Adrenal gland (tissue), 12 donors: ENCODE measurements around the gene MRGPRG. TPM values are rescaled to one million over a fixed set of nuclear protein-coding genes. Genes with fewer than 3 reads are reported as not detected.

Source experiments
- DNase-seq, 7 donors: peaks; one replicate each; pipeline ENCODE4 v3.0.0-alpha.2; 2019 to 2020
- H3K27ac ChIP-seq, 5 donors: fragments of 200-600 bp; sonication (generic) in 4 of 5; 1 replicate in 3 of 5; 2 replicates in 2 of 5; pipeline versions ENCODE4 v1.5.1 to v1.8.0; 2016 to 2020; ENCODE audit warnings: mild to moderate bottlenecking in 1 of 5
- H3K27me3 ChIP-seq: fragments of 200-600 bp; 2 replicates; pipeline ENCODE4 v1.8.0; 2021
- H3K36me3 ChIP-seq, 2 donors: fragments of 200-600 bp; replicated peaks in 1 of 2; 1 replicate in 1 of 2; 2 replicates in 1 of 2; pipeline versions ENCODE4 v1.5.1 to v1.8.0; 2018 to 2022
- H3K4me1 ChIP-seq, 2 donors: fragments of 200-600 bp; replicated peaks in 1 of 2; 1 replicate in 1 of 2; 2 replicates in 1 of 2; pipeline versions ENCODE4 v1.5.1 to v1.8.0; 2018 to 2021
- H3K4me3 ChIP-seq, 4 donors: fragments of 200-600 bp; sonication (generic) in 3 of 4; one replicate each; pipeline ENCODE4 v1.5.1; 2016 to 2018
- H3K9me3 ChIP-seq, 3 donors: fragments of 200-600 bp; sonication (generic) in 1 of 3; replicated peaks in 1 of 3; 1 replicate in 2 of 3; 2 replicates in 1 of 3; pipeline versions ENCODE4 v1.5.1 to v1.8.0; 2016 to 2021
- CTCF ChIP-seq, 6 experiments: fragments of 450-650 bp in 4 of 6; fragments of 200-600 bp in 2 of 6; sonication (generic) in 1 of 6; IDR thresholded peaks; 1 replicate in 5 of 6; 2 replicates in 1 of 6; pipeline versions ENCODE4 v1.5.1 to v1.8.0; 2016 to 2021; ENCODE audit warnings: antibody characterized with exemption in 6 of 6, mild to moderate bottlenecking in 2 of 6, moderate library complexity in 1 of 6
- POLR2A ChIP-seq, 2 donors: fragments of 450-650 bp; IDR thresholded peaks; one replicate each; pipeline ENCODE4 v1.6.1; 2017; ENCODE audit warnings: antibody characterized with exemption in 2 of 2, mild to moderate bottlenecking in 2 of 2, moderate library complexity in 1 of 2
- WGBS, 4 donors: extraction: QIAGEN DNeasy Blood & Tissue Kit in 2 of 4; methylation state at CpG; one replicate each; pipeline versions ENCODE4 v1.1.5 to v1.1.7; 2013 to 2017; 5-methylcytosine and 5-hydroxymethylcytosine counted together
- intact Hi-C, 2 donors: fragments of 100-400 bp; cut with DNase I; formaldehyde crosslinking; loops; one replicate each; pipeline versions ENCODE4 v1.14.1 to v1.15.0; 2022 to 2023
- polyA plus RNA-seq, 3 donors: library from polyadenylated mRNA; stranded (reverse); fragments of 200-250 nt in 2 of 3; fragments of 350-450 nt in 1 of 3; fragmentation: Illumina TruSeq in 1 of 3; extraction: RNeasy Lipid Tissue Mini Kit (QIAGEN cat#74804) in 1 of 3; gene quantifications; one replicate each; pipeline ENCODE4 v1.2.3, GENCODE V29; 2013 to 2014
- total RNA-seq, 9 donors: library from RNA; depleted of rRNA in 4 of 9; stranded (reverse); fragments of >200 nt in 4 of 9; fragments of 120-200 nt in 1 of 9; fragmentation: NEBNext Ultra II Directional in 1 of 9; extraction: Animal tissue kit (Norgen Biotek cat#: 25700) in 1 of 9; gene quantifications; one replicate each; pipeline versions ENCODE4 v1.1.0 to v1.2.4, GENCODE V29; 2013 to 2023
- donor health status: healthy with polysubstance abuse.
- donor health status: Bipolar disorder and iron deficiency.
- donor health status: DM: yes; HTN: yes; CAD: no.
- donor health status: DM: no; HTN: no; CAD: no.
- donor health status: DM: no; HTN: no; CAD: no.
- donor health status: DM: yes; HTN: yes; CAD: no.

The MRGPRG gene
- total and polyA plus RNA-seq, 12 donors: not detected

- H3K36me3 ChIP-seq: no peaks in the 10 kb centered on the region
- H3K27ac ChIP-seq: no peak overlapping the region
- TF ChIP-seq POLR2A (IDR thresholded peaks at IDR 0.05): no peak
- no peak for TF ChIP-seq CTCF (IDR thresholded peaks at IDR 0.05)
- H3K4me1 ChIP-seq: peaks cover under 1 to 7% of the 10 kb centered on the region in 2 donors
- 82 to 96% (median 88%) methylated on average over 3 of the region's 3 CpGs for WGBS, 4 donors
- no peaks in the 10 kb centered on the region for H3K9me3 ChIP-seq
- DNase-seq: no peak
- H3K27me3 ChIP-seq: no peaks in the 10 kb centered on the region
- no peak overlapping the region for H3K4me3 ChIP-seq
- intact Hi-C loops: no loop called here
Observed at GRCh38 chr11:3174387-3174786, 44.2 kb downstream of the MRGPRG start.

GRCh38 chr11:3173795-3174194 is 44.8 kb downstream of the MRGPRG start:
- Histone ChIP-seq H3K4me1 (peaks cover 6 to 12% of the 10 kb centered on the region in 2 donors), H3K4me3 (no peak overlapping the region), H3K36me3 (no peaks in the 10 kb centered on the region), H3K9me3 (no peaks in the 10 kb centered on the region), H3K27ac (no peak overlapping the region), H3K27me3 (no peaks in the 10 kb centered on the region)
- no peak for DNase-seq
- TF ChIP-seq POLR2A (IDR thresholded peaks at IDR 0.05) (no peak), CTCF (IDR thresholded peaks at IDR 0.05) (no peak)
- 84 to 97% (median 91%) methylated on average over 2 of the region's 2 CpGs for WGBS, 4 donors
- intact Hi-C loops: no loop called here

- intact Hi-C loops: no loop called here
- Histone ChIP-seq H3K4me1 (peaks cover 6 to 12% of the 10 kb centered on the region in 2 donors), H3K36me3 (no peaks in the 10 kb centered on the region), H3K27ac (no peak overlapping the region), H3K27me3 (no peaks in the 10 kb centered on the region), H3K9me3 (no peaks in the 10 kb centered on the region), H3K4me3 (no peak overlapping the region)
- DNase-seq: no peak
- no peak for TF ChIP-seq CTCF (IDR thresholded peaks at IDR 0.05)
- no peak for TF ChIP-seq POLR2A (IDR thresholded peaks at IDR 0.05)
- WGBS, 4 donors: 73 to 82% (median 79%) methylated on average over 4 to 12 of the region's 12 CpGs
Observed at GRCh38 chr11:3171931-3172560, 46.6 kb downstream of the MRGPRG start.

- intact Hi-C loops: no loop called here
- 83 to 91% (median 86%) methylated on average over 18 to 24 of the region's 24 CpGs for WGBS, 4 donors
Observed at GRCh38 chr11:3170756-3171650, 47.6 kb downstream of the MRGPRG start.

More at GRCh38 chr11:3170756-3171650, 47.6 kb downstream of the MRGPRG start:
- no peak for TF ChIP-seq CTCF (IDR thresholded peaks at IDR 0.05)
- Histone ChIP-seq H3K36me3 (no peaks in the 10 kb centered on the region), H3K9me3 (no peaks in the 10 kb centered on the region), H3K27me3 (no peaks in the 10 kb centered on the region), H3K4me3 (no peak overlapping the region), H3K27ac (no peak overlapping the region), H3K4me1 (peaks cover 6 to 12% of the 10 kb centered on the region in 2 donors)
- no peak for DNase-seq
